IMR-90 (cell line): Measurements from ENCODE around the gene ADIRF. TPM values are rescaled to one million over a fixed set of nuclear protein-coding genes. Genes with fewer than 3 reads are reported as not detected.
"Not testable (repeated sequence)": the region's sequence is repeated elsewhere in the genome, so short reads cannot be mapped to it uniquely, and the experiment has no call there.

ENCODE experiments used
- ATAC-seq: fragments of 200-7000 bp; cut with Tn5 transposase; 2 replicates; pipeline ENCODE4 v1.9.1; 2020; ENCODE audit warnings: low read depth, mild to moderate bottlenecking, moderate library complexity
- BruUV-seq: library from RNA; stranded (reverse); fragments of 400-500 nt; replicated peaks from 2 replicates; lab custom pipeline; 2021; lab: Mats Ljungman, UMichigan
- CTCF ChIA-PET: fragments of 300-600 bp; formaldehyde crosslinking; extraction: SDS; loops from one replicate; lab custom pipeline; 2021; ENCODE audit warnings: antibody characterized with exemption; lab: Yijun Ruan, JAX
- POLR2A ChIA-PET: fragments of 300-600 bp; sonication (Branson Sonifier 250); formaldehyde crosslinking; loops from one replicate; lab custom pipeline; 2022; ENCODE audit warnings: antibody characterized with exemption; ENCODE audit not compliant: unreplicated experiment; lab: Charles Lee
- DNase-seq: peaks from one replicate; pipeline ENCODE4 v3.0.0; 2013
- H2AFZ ChIP-seq: replicated peaks from 2 replicates; pipeline ENCODE3; 2013; ENCODE audit warnings: low read length, mild to moderate bottlenecking; ENCODE audit not compliant: poor library complexity
- H2AK5ac ChIP-seq: 2 replicates; pipeline ENCODE4 v1.6.1; 2013; ENCODE audit warnings: low read depth, low read length, inconsistent platforms
- H2AK9ac ChIP-seq: replicated peaks from 2 replicates; pipeline ENCODE3; 2013; ENCODE audit warnings: mild to moderate bottlenecking, low read depth, low read length, moderate library complexity; ENCODE audit not compliant: poor library complexity
- H2BK120ac ChIP-seq: 2 replicates; pipeline ENCODE4 v1.6.1; 2013; ENCODE audit warnings: low read depth, low read length, inconsistent platforms
- H2BK15ac ChIP-seq: 3 replicates; pipeline ENCODE4 v1.6.1; 2013; ENCODE audit warnings: low read depth, low read length, inconsistent platforms
- H2BK20ac ChIP-seq: 2 replicates; pipeline ENCODE4 v1.6.1; 2013; ENCODE audit warnings: low read depth, mild to moderate bottlenecking, inconsistent platforms, low read length, moderate library complexity
- H2BK5ac ChIP-seq: 2 replicates; pipeline ENCODE4 v1.6.1; 2013; ENCODE audit warnings: mild to moderate bottlenecking, low read depth, low read length, inconsistent platforms; ENCODE audit not compliant: poor library complexity, severe bottlenecking
- H3K14ac ChIP-seq: replicated peaks from 2 replicates; pipeline ENCODE4 v1.6.1; 2013; ENCODE audit warnings: low read depth, low read length, inconsistent platforms
- H3K18ac ChIP-seq: 2 replicates; pipeline ENCODE4 v1.6.1; 2013; ENCODE audit warnings: low read depth, low read length, control low read depth
- H3K23ac ChIP-seq: 2 replicates; pipeline ENCODE4 v1.6.1; 2013; ENCODE audit warnings: low read depth, low read length, inconsistent platforms
- H3K27ac ChIP-seq: 2 replicates; pipeline ENCODE4 v1.5.1; 2013; ENCODE audit warnings: mild to moderate bottlenecking, control low read depth, low read length; ENCODE audit not compliant: insufficient read depth
- H3K27me3 ChIP-seq: 2 replicates; pipeline ENCODE4 v1.6.1; 2013; ENCODE audit warnings: low read length; ENCODE audit not compliant: control insufficient read depth, insufficient read depth
- H3K36me3 ChIP-seq: 2 replicates; pipeline ENCODE4 v1.6.1; 2013; ENCODE audit warnings: low read length, mixed read lengths; ENCODE audit not compliant: control insufficient read depth, insufficient read depth
- H3K4ac ChIP-seq: 2 replicates; pipeline ENCODE4 v1.6.1; 2013; ENCODE audit warnings: low read depth, low read length, inconsistent platforms
- H3K4me1 ChIP-seq: 2 replicates; pipeline ENCODE4 v1.6.1; 2013; ENCODE audit warnings: low read length, mixed read lengths; ENCODE audit not compliant: control insufficient read depth, insufficient read depth
- H3K4me2 ChIP-seq: 2 replicates; pipeline ENCODE4 v1.6.1; 2013; ENCODE audit warnings: low read depth, mild to moderate bottlenecking, control low read depth, low read length, moderate library complexity
- H3K4me3 ChIP-seq: 2 replicates; pipeline ENCODE4 v1.5.1; 2013; ENCODE audit warnings: low read depth, mild to moderate bottlenecking, control low read depth, low read length, moderate library complexity; ENCODE audit not compliant: insufficient read depth
- H3K56ac ChIP-seq: 2 replicates; pipeline ENCODE4 v1.6.1; 2013; ENCODE audit warnings: low read length, inconsistent platforms; ENCODE audit not compliant: insufficient read depth; ENCODE audit errors: extremely low read depth
- H3K79me1 ChIP-seq, 2 experiments: 2 replicates each; pipeline ENCODE4 v1.6.1; 2013; ENCODE audit warnings: low read length in 2 of 2, inconsistent platforms in 1 of 2, low read depth in 1 of 2
- H3K9ac ChIP-seq: 2 replicates; pipeline ENCODE4 v1.6.1; 2013; ENCODE audit warnings: low read depth, low read length, control low read depth
- H3K9me1 ChIP-seq: 2 replicates; pipeline ENCODE4 v1.6.1; 2013; ENCODE audit warnings: low read length, inconsistent platforms; ENCODE audit not compliant: insufficient read depth
- H3K9me3 ChIP-seq: 2 replicates; pipeline ENCODE4 v1.6.1; 2013; ENCODE audit warnings: low read length; ENCODE audit not compliant: control insufficient read depth, insufficient read depth
- H4K20me1 ChIP-seq: 2 replicates; pipeline ENCODE4 v1.6.1; 2013; ENCODE audit warnings: low read length, inconsistent platforms; ENCODE audit not compliant: insufficient read depth
- H4K5ac ChIP-seq: 2 replicates; pipeline ENCODE4 v1.6.1; 2013; ENCODE audit warnings: mild to moderate bottlenecking, low read depth, low read length, control low read depth
- H4K8ac ChIP-seq, 2 experiments: 2 replicates each; pipeline ENCODE4 v1.6.1; 2013; ENCODE audit warnings: low read depth in 2 of 2, low read length in 2 of 2, control low read depth in 1 of 2, inconsistent platforms in 1 of 2
- H4K91ac ChIP-seq: 2 replicates; pipeline ENCODE4 v1.6.1; 2013; ENCODE audit warnings: low read depth, low read length, inconsistent platforms; ENCODE audit not compliant: insufficient read depth
- BHLHE40 ChIP-seq: fragments of 150-350 bp; IDR thresholded peaks from 2 replicates; pipeline ENCODE4 v1.6.1; 2016; ENCODE audit warnings: mild to moderate bottlenecking, low read depth, low read length
- CHD1 ChIP-seq: IDR thresholded peaks from 2 replicates; pipeline ENCODE4 v1.6.1; 2012; ENCODE audit warnings: low read depth, low read length, improper control_type of control experiment
- FOS ChIP-seq: fragments of 150-350 bp; IDR thresholded peaks from 2 replicates; pipeline ENCODE4 v1.6.1; 2016; ENCODE audit warnings: low read depth, low read length
- MXI1 ChIP-seq: IDR thresholded peaks from 2 replicates; pipeline ENCODE4 v1.6.1; 2012; ENCODE audit warnings: low read depth, mild to moderate bottlenecking, low read length, moderate library complexity, borderline replicate concordance
- NFE2L2 ChIP-seq: fragments of 150-350 bp; IDR thresholded peaks from 2 replicates; pipeline ENCODE4 v1.6.1; 2016; ENCODE audit warnings: low read depth, mild to moderate bottlenecking, low read length
- RFX5 ChIP-seq: IDR thresholded peaks from 2 replicates; pipeline ENCODE4 v1.8.0; 2012; ENCODE audit warnings: low read depth, mild to moderate bottlenecking, low read length, moderate library complexity
- SMC3 ChIP-seq: fragments of 150-350 bp; IDR thresholded peaks from 2 replicates; pipeline ENCODE4 v1.6.1; 2016; ENCODE audit warnings: low read depth, mild to moderate bottlenecking, antibody characterized with exemption, low read length, moderate library complexity
- WGBS, 2 experiments: methylation state at CpG; one replicate each; pipeline versions ENCODE4 v1.1.5 to v1.1.7; 2013; ENCODE audit warnings: missing lambda C conversion rate in 2 of 2; ENCODE audit not compliant: insufficient read length in 1 of 2; ENCODE audit errors: extremely low coverage in 2 of 2; 5-methylcytosine and 5-hydroxymethylcytosine counted together
- dilution Hi-C: fragments of 300-500 bp; cut with HindIII; formaldehyde crosslinking; loops from one replicate; pipeline ENCODE4 v1.14.3; 2018; ENCODE audit warnings: low sequenced_read_pairs; ENCODE audit not compliant: unreplicated experiment
- in situ Hi-C: fragments of 300-500 bp; cut with MboI; formaldehyde crosslinking; loops from 3 replicates; pipeline ENCODE4 v1.14.3; 2019; ENCODE audit warnings: low sequenced_read_pairs, inconsistent platforms, mixed read lengths
- intact Hi-C: fragments of 100-400 bp; cut with micrococcal nuclease; formaldehyde crosslinking; loops from 2 replicates; pipeline ENCODE4 v1.10.0; 2022
- polyA plus RNA-seq, 3 experiments: library from polyadenylated mRNA; depleted of rRNA; stranded (reverse); fragments of >200 nt; gene quantifications; 2 replicates each; pipeline ENCODE4 v1.2.3, GENCODE V29; 2012; ENCODE audit warnings: low replicate concordance in 1 of 3
- total RNA-seq: library from RNA; depleted of rRNA; stranded (reverse); fragments of >200 nt; gene quantifications from 2 replicates; pipeline ENCODE4 v1.2.3, GENCODE V29; 2012

ADIRF gene
- total and polyA plus RNA-seq, 2 of the 4 experiments (the other 2 are of a cell fraction), result 2.3 to 7.2 TPM

- no peak overlapping the region for H4K5ac ChIP-seq
- H4K20me1 ChIP-seq, result no peaks in the 10 kb centered on the region
- H3K9me1 ChIP-seq, result peaks cover 5% of the 10 kb centered on the region; the same call in 1 of the 2 replicates
- no peak for TF ChIP-seq MXI1
- TF ChIP-seq SMC3, result no peak
- no peak for TF ChIP-seq BHLHE40
- no peak for TF ChIP-seq FOS
- no peak for TF ChIP-seq RFX5
- no peak for TF ChIP-seq NFE2L2
- no peak for TF ChIP-seq CHD1
- in situ Hi-C loops (no loop called here), intact Hi-C loops (no loop called here), dilution Hi-C loops (no loop called here)
- H2BK120ac ChIP-seq, result no peak overlapping the region
- no peak overlapping the region for H3K27ac ChIP-seq
- H2BK5ac ChIP-seq, result no peak overlapping the region
- H3K79me1 ChIP-seq, result no peaks in the 10 kb centered on the region
- no peak overlapping the region for H2BK15ac ChIP-seq
- no peak overlapping the region for H3K18ac ChIP-seq
- no peaks in the 10 kb centered on the region for H3K36me3 ChIP-seq
- H2BK20ac ChIP-seq, result no peak overlapping the region
- peaks cover 7% of the 10 kb centered on the region for H3K4me1 ChIP-seq
- H2AFZ ChIP-seq, result no peak overlapping the region
- H3K9me3 ChIP-seq, result no peaks in the 10 kb centered on the region
- H3K56ac ChIP-seq, result no peak overlapping the region
- no peak overlapping the region for H3K4me2 ChIP-seq
- H3K23ac ChIP-seq, result no peak overlapping the region
- no peak overlapping the region for H3K14ac ChIP-seq
- ChIA-PET CTCF (no interaction called here), POLR2A (no interaction called here)
- no peak overlapping the region for H3K4me3 ChIP-seq
- H3K4ac ChIP-seq, result no peak overlapping the region
- H2AK9ac ChIP-seq, result no peak overlapping the region
- H3K9ac ChIP-seq, result no peak overlapping the region
- WGBS, 2 experiments, result 100% methylated on average over 1 of the region's 5 CpGs; no CpG with 5 or more reads in 1 of the 2 experiments
- H4K91ac ChIP-seq, result no peak overlapping the region
- no peak for ATAC-seq
- DNase-seq, result no peak
- H2AK5ac ChIP-seq, result no peak overlapping the region
- no TSS peak for BruUV-seq
- no peaks in the 10 kb centered on the region for H3K27me3 ChIP-seq
- no peak overlapping the region for H4K8ac ChIP-seq
Measured at GRCh38 chr10:86981716-86982115, 13.4 kb downstream of the ADIRF start.

GRCh38 chr10:86984498-86984897 lies 16.2 kb downstream of the ADIRF start:
- H3K14ac ChIP-seq, H2BK20ac ChIP-seq, in situ Hi-C loops, H4K91ac ChIP-seq, H3K23ac ChIP-seq, H2AFZ ChIP-seq, CTCF ChIA-PET, H2AK5ac ChIP-seq, dilution Hi-C loops, ATAC-seq, H3K36me3 ChIP-seq, H2BK120ac ChIP-seq, H3K79me1 ChIP-seq, BruUV-seq, H3K27me3 ChIP-seq, H4K20me1 ChIP-seq, H4K5ac ChIP-seq, H3K56ac ChIP-seq, H4K8ac ChIP-seq, H3K9me1 ChIP-seq, H2BK5ac ChIP-seq, H2BK15ac ChIP-seq, H3K4me3 ChIP-seq, H2AK9ac ChIP-seq, H3K18ac ChIP-seq, H3K27ac ChIP-seq, H3K4ac ChIP-seq, H3K4me2 ChIP-seq, DNase-seq, intact Hi-C loops, H3K9ac ChIP-seq, H3K9me3 ChIP-seq, H3K4me1 ChIP-seq: not testable (repeated sequence)
- no CpG with 5 or more reads among the region's 4 CpGs for WGBS, 2 experiments
- POLR2A ChIA-PET, result interaction anchor here (0.6 kb wide), 1 partner anchor 23 kb away, joined by 4 read pairs; no protein-coding TSS in a partner anchor
